Stimulated activated CD8-positive, alpha-beta memory T cell treated with anti-CD3 and anti-CD28 coated beads, Interleukin-15, amount 100 ng/mL, for 1 hour (primary cell): ENCODE measurements around the gene UMODL1.

ENCODE experiments used
- DNase-seq: peaks from one replicate; pipeline ENCODE4 v3.0.0-alpha.2; 2020; ENCODE audit warnings: low read depth

The UMODL1 gene

GRCh38 chr21:42096566-42096965 lies 25.4 kb downstream of the UMODL1 start:
- DNase-seq = no peak

- no peak for DNase-seq
Measured at GRCh38 chr21:42097274-42097673, 26.2 kb downstream of the UMODL1 start.

- no peak for DNase-seq
Measured at GRCh38 chr21:42097860-42098454, 26.8 kb downstream of the UMODL1 start.

GRCh38 chr21:42098957-42099505 lies 27.9 kb downstream of the UMODL1 start:
- DNase-seq = no peak

- DNase-seq = no peak
Measured at GRCh38 chr21:42101246-42101645, 30.1 kb downstream of the UMODL1 start.

GRCh38 chr21:42102076-42102475 lies 31.0 kb downstream of the UMODL1 start:
- DNase-seq = no peak

- no peak for DNase-seq
Measured at GRCh38 chr21:42102526-42102925, 31.4 kb downstream of the UMODL1 start.

GRCh38 chr21:42102991-42103390 lies 31.9 kb downstream of the UMODL1 start:
- no peak for DNase-seq

- DNase-seq = no peak
Measured at GRCh38 chr21:42103843-42104242, 32.7 kb downstream of the UMODL1 start.

- no peak for DNase-seq
Measured at GRCh38 chr21:42105476-42106315, 34.6 kb downstream of the UMODL1 start.

GRCh38 chr21:42106425-42106824 lies 35.3 kb downstream of the UMODL1 start:
- no peak for DNase-seq

GRCh38 chr21:42107177-42107880 lies 36.2 kb downstream of the UMODL1 start:
- no peak for DNase-seq

GRCh38 chr21:42107881-42108553 lies 36.9 kb downstream of the UMODL1 start:
- DNase-seq = peak; percentile 30

GRCh38 chr21:42108554-42109340 lies 37.6 kb downstream of the UMODL1 start:
- no peak for DNase-seq

- no peak for DNase-seq
Measured at GRCh38 chr21:42109473-42109872, 38.4 kb downstream of the UMODL1 start.

GRCh38 chr21:42109873-42110525 lies 38.9 kb downstream of the UMODL1 start:
- no peak for DNase-seq

- DNase-seq = no peak
Measured at GRCh38 chr21:42110691-42111469, 39.8 kb downstream of the UMODL1 start.

GRCh38 chr21:42111470-42111743 lies 40.3 kb downstream of the UMODL1 start:
- DNase-seq = no peak

- DNase-seq = no peak
Measured at GRCh38 chr21:42111811-42112210, 40.7 kb downstream of the UMODL1 start.

GRCh38 chr21:42112238-42112637 lies 41.1 kb downstream of the UMODL1 start:
- DNase-seq = no peak
